ENCODE measurements around the gene ALOX12. TPM values are rescaled to one million over a fixed set of nuclear protein-coding genes. Genes with fewer than 3 reads are reported as not detected.
A peak's percentile ranks its signal among the peaks of the same experiment; 100 is the strongest.
"Not testable (repeated sequence)": the region's sequence is repeated elsewhere in the genome, so short reads cannot be mapped to it uniquely, and the experiment has no call there.

ALOX12 gene
- total RNA-seq, 1 donor from 2014 or later: not detected

- no peak overlapping the region for H3K27ac Mint-ChIP-seq
- H3K4me3 Mint-ChIP-seq: no peak overlapping the region
- intact Hi-C loops (cut with micrococcal nuclease): no loop called here
- peaks cover 6% of the 10 kb centered on the region for H3K36me3 Mint-ChIP-seq (ENCODE audit: low read depth)
- no peaks in the 10 kb centered on the region for H3K27me3 Mint-ChIP-seq (ENCODE audit: insufficient read depth)
- no peaks in the 10 kb centered on the region for H3K9me3 Mint-ChIP-seq
- DNase-seq (ENCODE audit: low spot score): no peak
- H3K4me1 Mint-ChIP-seq (ENCODE audit: low read depth): no peaks in the 10 kb centered on the region
These were observed 6.1 kb upstream of the ALOX12 start for GRCh38 chr17:6989779-6990178.

DNA sequence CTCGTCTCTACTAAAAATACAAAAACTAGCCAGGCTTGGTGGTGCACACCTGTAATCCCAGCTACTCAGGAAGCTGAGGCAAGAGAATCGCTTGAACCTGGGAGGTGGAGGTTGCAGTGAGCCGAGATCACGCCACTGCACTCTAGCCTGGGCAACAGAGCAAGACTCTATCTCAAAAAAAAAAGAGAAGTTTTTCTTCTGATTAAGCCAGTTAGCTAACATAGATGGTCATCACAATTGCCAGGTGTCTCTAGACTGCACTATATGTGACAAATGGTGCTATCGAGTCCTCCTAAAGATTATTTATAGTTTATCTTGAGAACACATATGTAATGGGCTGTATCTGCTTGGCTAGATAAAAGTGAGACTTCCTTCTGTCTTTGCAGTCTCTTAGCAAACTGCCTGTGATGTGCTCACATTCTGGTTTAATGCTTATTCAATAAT lies 2.2 kb upstream of the ALOX12 start:
- DNase-seq (ENCODE audit: low spot score); H3K9me3 Mint-ChIP-seq; intact Hi-C loops (cut with micrococcal nuclease); H3K27me3 Mint-ChIP-seq (ENCODE audit: insufficient read depth); H3K4me3 Mint-ChIP-seq; H3K27ac Mint-ChIP-seq; H3K4me1 Mint-ChIP-seq (ENCODE audit: low read depth): not testable (repeated sequence)
- H3K36me3 Mint-ChIP-seq (ENCODE audit: low read depth): peaks cover 19% of the 10 kb centered on the region

DNA sequence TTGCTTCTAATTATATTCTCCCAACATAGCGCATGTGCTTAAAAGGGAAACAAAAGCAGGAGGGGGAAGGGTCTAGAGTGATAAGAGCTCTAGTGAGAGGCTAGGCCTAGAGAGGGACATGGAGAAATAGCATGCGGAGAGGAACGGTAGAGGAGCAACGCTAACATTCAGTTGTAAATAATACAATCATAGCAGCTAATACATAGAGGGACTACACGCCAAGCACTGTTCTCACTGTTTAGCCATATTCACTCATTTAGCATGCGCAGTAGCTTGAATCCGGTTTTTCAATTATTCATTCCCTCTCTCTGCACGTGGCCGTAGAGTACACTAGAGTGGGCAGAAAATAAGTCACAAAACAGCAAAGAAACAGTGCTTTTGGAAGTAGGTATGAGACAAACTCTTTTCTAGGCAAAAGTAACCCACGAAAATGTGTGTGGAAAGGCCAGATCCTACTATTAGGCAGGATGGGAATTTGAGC lies 1.7 kb upstream of the ALOX12 start:
- no peaks in the 10 kb centered on the region for H3K27me3 Mint-ChIP-seq (ENCODE audit: insufficient read depth)
- H3K4me1 Mint-ChIP-seq (ENCODE audit: low read depth): no peaks in the 10 kb centered on the region
- DNase-seq (ENCODE audit: low spot score): no peak
- no peak overlapping the region for H3K27ac Mint-ChIP-seq
- intact Hi-C loops (cut with micrococcal nuclease): no loop called here
- H3K36me3 Mint-ChIP-seq (ENCODE audit: low read depth): peaks cover 21% of the 10 kb centered on the region
- H3K4me3 Mint-ChIP-seq: no peak overlapping the region
- H3K9me3 Mint-ChIP-seq: no peaks in the 10 kb centered on the region

DNA sequence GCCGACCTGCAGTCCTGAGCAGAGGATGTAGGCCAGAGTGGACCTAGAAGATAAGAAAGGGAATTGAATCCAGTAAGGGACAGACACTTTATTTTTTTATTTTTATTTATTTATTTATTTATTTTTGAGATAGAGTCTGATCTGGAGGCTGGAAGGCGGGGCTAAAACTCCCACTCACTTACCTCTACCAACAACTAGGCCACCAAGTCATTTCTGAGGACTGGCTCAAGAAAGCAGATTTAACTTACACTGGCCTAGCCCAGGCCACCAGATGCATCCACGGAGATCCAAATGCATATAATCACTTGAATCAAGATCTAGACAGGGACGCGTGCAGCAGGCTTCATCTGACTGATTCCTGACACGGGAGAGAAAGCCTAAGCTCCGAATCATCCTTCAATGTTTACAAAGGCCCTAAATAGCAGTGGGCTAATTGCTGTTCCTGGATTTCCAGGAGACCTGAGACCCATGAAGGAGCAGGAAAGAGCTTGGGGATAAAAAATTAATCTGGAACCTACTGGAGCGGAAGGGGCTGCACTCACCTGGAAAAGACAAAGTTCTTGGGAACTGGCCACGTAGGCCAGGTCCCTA lies 1.1 kb upstream of the ALOX12 start:
- Mint-ChIP-seq H3K4me3 (no peak overlapping the region), H3K4me1 (ENCODE audit: low read depth) (no peaks in the 10 kb centered on the region), H3K36me3 (ENCODE audit: low read depth) (peaks cover 27% of the 10 kb centered on the region), H3K27ac (no peak overlapping the region), H3K9me3 (no peaks in the 10 kb centered on the region), H3K27me3 (ENCODE audit: insufficient read depth) (no peaks in the 10 kb centered on the region)
- intact Hi-C loops (cut with micrococcal nuclease): no loop called here
- no peak for DNase-seq (ENCODE audit: low spot score)

DNA sequence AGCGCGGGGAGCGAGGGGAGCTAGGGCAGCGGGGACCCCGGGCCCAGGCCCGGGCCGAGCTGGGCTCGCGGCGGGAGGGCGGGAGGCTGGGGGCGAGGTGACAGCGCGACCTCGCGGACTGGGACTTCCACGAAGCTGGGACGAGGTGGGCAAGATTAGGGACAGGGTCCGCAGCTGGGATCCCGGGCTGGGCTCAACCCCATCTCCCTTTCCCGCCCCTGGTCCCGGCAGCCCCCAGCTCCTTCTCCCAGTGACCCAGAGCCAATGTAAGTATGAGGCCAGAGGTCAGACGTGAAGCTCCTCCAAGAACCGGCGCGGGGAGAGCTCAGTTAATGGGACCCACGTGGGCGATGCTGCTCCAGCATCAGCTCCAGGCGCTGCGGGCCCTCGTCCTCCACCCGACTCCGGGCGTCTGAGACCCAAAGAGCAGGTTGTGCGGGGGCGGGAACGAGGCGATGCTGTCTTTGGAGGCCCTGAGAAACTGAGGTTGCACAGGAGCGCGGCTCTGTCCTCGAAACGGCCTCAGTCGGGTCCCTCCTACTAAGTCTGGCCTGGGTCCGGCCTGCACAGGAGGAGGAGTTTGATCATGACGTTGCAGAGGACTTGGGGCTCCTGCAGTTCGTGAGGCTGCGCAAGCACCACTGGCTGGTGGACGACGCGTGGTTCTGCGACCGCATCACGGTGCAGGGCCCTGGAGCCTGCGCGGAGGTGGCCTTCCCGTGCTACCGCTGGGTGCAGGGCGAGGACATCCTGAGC lies 585 bp downstream of the ALOX12 start:
- H3K4me3 Mint-ChIP-seq: no peak overlapping the region
- no peak overlapping the region for H3K27ac Mint-ChIP-seq
- DNase-seq (ENCODE audit: low spot score): no peak
- H3K36me3 Mint-ChIP-seq (ENCODE audit: low read depth): peaks cover 34% of the 10 kb centered on the region
- no peaks in the 10 kb centered on the region for H3K4me1 Mint-ChIP-seq (ENCODE audit: low read depth)
- intact Hi-C loops (cut with micrococcal nuclease): no loop called here
- no peaks in the 10 kb centered on the region for H3K9me3 Mint-ChIP-seq
- H3K27me3 Mint-ChIP-seq (ENCODE audit: insufficient read depth): no peaks in the 10 kb centered on the region

GRCh38 chr17:6997171-6997570 lies 1.3 kb downstream of the ALOX12 start:
- DNase-seq (ENCODE audit: low spot score): no peak
- Mint-ChIP-seq H3K36me3 (ENCODE audit: low read depth) (peaks cover 37% of the 10 kb centered on the region), H3K9me3 (no peaks in the 10 kb centered on the region), H3K4me1 (ENCODE audit: low read depth) (peaks cover 3% of the 10 kb centered on the region), H3K27me3 (ENCODE audit: insufficient read depth) (no peaks in the 10 kb centered on the region), H3K4me3 (no peak overlapping the region), H3K27ac (no peak overlapping the region)
- intact Hi-C loops (cut with micrococcal nuclease): no loop called here

DNA sequence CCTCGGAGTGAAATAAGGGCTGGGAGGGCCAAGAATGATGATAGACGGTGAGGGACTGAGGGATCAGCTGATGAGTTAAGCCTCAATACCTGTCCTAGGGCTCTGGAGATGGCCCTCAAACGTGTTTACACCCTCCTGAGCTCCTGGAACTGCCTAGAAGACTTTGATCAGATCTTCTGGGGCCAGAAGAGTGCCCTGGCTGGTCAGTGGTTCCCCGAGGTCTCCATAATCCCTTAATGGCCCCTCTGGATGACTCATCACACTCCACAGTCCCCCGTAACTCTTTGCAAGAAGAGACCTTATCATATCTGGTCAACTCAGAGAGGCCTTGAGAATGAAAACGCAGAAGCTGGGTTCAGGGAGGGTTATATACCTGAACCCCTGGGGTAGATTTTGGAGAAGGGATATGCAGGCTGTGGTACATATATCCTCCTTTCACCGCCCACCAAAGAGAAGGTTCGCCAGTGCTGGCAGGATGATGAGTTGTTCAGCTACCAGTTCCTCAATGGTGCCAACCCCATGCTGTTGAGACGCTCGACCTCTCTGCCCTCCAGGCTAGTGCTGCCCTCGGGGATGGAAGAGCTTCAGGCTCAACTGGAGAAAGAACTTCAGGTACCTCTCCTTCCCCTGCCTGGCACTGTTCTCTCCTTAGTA lies 3.1 kb downstream of the ALOX12 start:
- Mint-ChIP-seq H3K4me3 (no peak overlapping the region), H3K9me3 (no peaks in the 10 kb centered on the region), H3K36me3 (ENCODE audit: low read depth) (peaks cover 38% of the 10 kb centered on the region), H3K27ac (no peak overlapping the region), H3K4me1 (ENCODE audit: low read depth) (peaks cover 5% of the 10 kb centered on the region), H3K27me3 (ENCODE audit: insufficient read depth) (no peaks in the 10 kb centered on the region)
- no peak for DNase-seq (ENCODE audit: low spot score)
- intact Hi-C loops (cut with micrococcal nuclease): no loop called here

GRCh38 chr17:7001318-7001961 lies 5.6 kb downstream of the ALOX12 start:
- H3K27me3 Mint-ChIP-seq (ENCODE audit: insufficient read depth): no peaks in the 10 kb centered on the region
- intact Hi-C loops (cut with micrococcal nuclease): no loop called here
- DNase-seq (ENCODE audit: low spot score): no peak
- H3K27ac Mint-ChIP-seq: no peak overlapping the region
- peaks cover 14% of the 10 kb centered on the region for H3K4me1 Mint-ChIP-seq (ENCODE audit: low read depth)
- no peak overlapping the region for H3K4me3 Mint-ChIP-seq
- peaks cover 36% of the 10 kb centered on the region for H3K36me3 Mint-ChIP-seq (ENCODE audit: low read depth)
- no peaks in the 10 kb centered on the region for H3K9me3 Mint-ChIP-seq

- intact Hi-C loops (cut with micrococcal nuclease): no loop called here
- no peak for DNase-seq (ENCODE audit: low spot score)
- Mint-ChIP-seq H3K27me3 (ENCODE audit: insufficient read depth) (no peaks in the 10 kb centered on the region), H3K4me1 (ENCODE audit: low read depth) (peaks cover 18% of the 10 kb centered on the region), H3K9me3 (no peaks in the 10 kb centered on the region), H3K36me3 (ENCODE audit: low read depth) (peaks cover 30% of the 10 kb centered on the region), H3K4me3 (no peak overlapping the region), H3K27ac (no peak overlapping the region)
These were observed 6.6 kb downstream of the ALOX12 start for GRCh38 chr17:7002288-7003047.

DNA sequence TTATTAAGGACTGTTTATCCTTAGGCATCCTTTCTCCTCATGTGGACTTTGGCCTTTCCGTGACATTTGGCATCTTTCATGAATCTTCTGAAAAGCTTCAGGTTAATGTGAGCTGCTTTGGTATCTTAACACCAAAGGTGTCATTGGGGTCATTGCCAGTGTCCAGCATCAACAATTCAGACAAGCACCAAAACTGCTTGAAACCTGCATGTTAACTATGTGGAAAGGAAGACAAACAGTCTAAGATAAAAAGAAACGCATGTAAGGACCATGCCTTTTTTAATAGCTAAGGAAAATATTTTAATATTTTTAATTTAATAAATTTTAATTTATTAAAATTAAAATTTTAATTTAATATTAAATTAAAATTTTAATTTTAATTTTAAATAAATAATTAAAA lies 7.9 kb downstream of the ALOX12 start:
- Mint-ChIP-seq H3K9me3 (no peaks in the 10 kb centered on the region), H3K4me1 (ENCODE audit: low read depth) (peaks cover 18% of the 10 kb centered on the region), H3K27ac (no peak overlapping the region), H3K27me3 (ENCODE audit: insufficient read depth) (no peaks in the 10 kb centered on the region), H3K36me3 (ENCODE audit: low read depth) (peaks cover 21% of the 10 kb centered on the region), H3K4me3 (no peak overlapping the region)
- no peak for DNase-seq (ENCODE audit: low spot score)
- intact Hi-C loops (cut with micrococcal nuclease): loop anchor here (1.0 kb wide), 2 partner anchors 92 to 160 kb away; no protein-coding TSS in a partner anchor

- Mint-ChIP-seq H3K36me3 (ENCODE audit: low read depth) (peaks cover 17% of the 10 kb centered on the region), H3K4me3 (no peak overlapping the region), H3K9me3 (no peaks in the 10 kb centered on the region), H3K4me1 (ENCODE audit: low read depth) (peaks cover 25% of the 10 kb centered on the region), H3K27me3 (ENCODE audit: insufficient read depth) (no peaks in the 10 kb centered on the region), H3K27ac (peak overlapping the region; percentile 63)
- intact Hi-C loops (cut with micrococcal nuclease): loop anchor here (1.0 kb wide), 3 partner anchors 93 to 338 kb away; no protein-coding TSS in a partner anchor
- DNase-seq (ENCODE audit: low spot score): peak; percentile 48
These were observed 8.8 kb downstream of the ALOX12 start for GRCh38 chr17:7004398-7005253.
